ENCODE data around the gene TMC1.
A peak's percentile ranks its signal among the peaks of the same experiment; 100 is the strongest.
"Not testable (repeated sequence)": the region's sequence is repeated elsewhere in the genome, so short reads cannot be mapped to it uniquely, and the experiment has no call there.

Gene TMC1

GRCh38 chr9:72521416-72521815, at the start of gene TMC1:
TSS of gene TMC1 (plus strand) at chr9:72521608. CDS start at chr9:72648649, 127,041 bp downstream.
- not testable (repeated sequence) for H3K4me2 ChIP-seq (ENCODE audit: low read length); H3K27ac ChIP-seq (ENCODE audit: low read length); H3K9me3 ChIP-seq (ENCODE audit: insufficient read depth, low read length); H3K4me3 ChIP-seq (ENCODE audit: low read length); H3K27me3 ChIP-seq (ENCODE audit: low read depth, low read length); H3K79me2 ChIP-seq (ENCODE audit: low read length); H2AFZ ChIP-seq (ENCODE audit: low read depth, low read length); H4K20me1 ChIP-seq (ENCODE audit: insufficient read depth, low read length); H3K36me3 ChIP-seq (replicated peaks; ENCODE audit: low read depth, low read length); H3K9ac ChIP-seq (ENCODE audit: low read length)
- peaks cover 10% of the 10 kb centered on the region for H3K4me1 ChIP-seq (ENCODE audit: low read length)

DNA sequence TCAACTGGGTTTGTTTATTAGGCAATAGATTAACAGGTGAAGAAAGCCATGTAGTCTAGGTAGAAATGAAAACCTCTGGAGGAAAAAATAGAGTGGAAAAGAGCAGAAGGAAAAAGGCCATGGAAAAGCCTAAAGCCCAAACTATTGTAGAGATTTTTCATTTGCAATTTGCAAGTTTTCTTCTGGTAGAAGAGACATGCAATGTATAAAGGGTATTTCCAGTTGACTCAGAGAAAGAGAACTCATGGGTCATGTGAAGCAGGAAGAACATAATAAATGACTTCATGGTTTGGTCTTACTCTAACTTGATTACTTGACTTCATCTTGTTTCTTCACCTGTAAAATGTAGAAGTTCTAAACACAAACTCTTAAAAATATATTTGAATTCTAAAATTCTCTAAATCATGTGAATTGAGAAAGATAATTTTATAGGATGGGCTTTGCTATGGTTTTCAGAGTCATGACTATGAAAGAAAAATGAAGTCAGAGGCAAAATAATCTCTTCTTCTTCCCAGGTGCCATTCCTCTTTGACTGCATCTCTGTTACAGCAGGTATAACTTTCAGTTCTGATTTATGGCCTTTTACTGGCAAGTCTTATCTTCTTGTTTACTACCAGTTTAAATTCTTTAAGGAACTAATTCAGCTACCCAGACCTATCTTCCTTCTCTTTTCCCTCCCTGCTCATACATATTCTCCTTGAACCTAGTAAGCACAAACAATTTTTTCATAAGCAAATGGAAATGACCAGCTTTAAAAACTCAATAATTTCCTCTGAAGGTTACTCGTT, 47.7 kb upstream of the TMC1 start:
- Histone ChIP-seq H3K9me3 (ENCODE audit: insufficient read depth, low read length) (no peaks in the 10 kb centered on the region), H2AFZ (ENCODE audit: low read depth, low read length) (peak overlapping the region; percentile 71), H3K27ac (ENCODE audit: low read length) (peak overlapping the region; percentile 96), H3K4me2 (ENCODE audit: low read length) (peak overlapping the region; percentile 57), H3K79me2 (ENCODE audit: low read length) (no peaks in the 10 kb centered on the region), H3K9ac (ENCODE audit: low read length) (peak overlapping the region; percentile 54), H3K27me3 (ENCODE audit: low read depth, low read length) (no peaks in the 10 kb centered on the region), H3K4me1 (ENCODE audit: low read length) (peaks cover 37% of the 10 kb centered on the region), H3K36me3 (replicated peaks; ENCODE audit: low read depth, low read length) (no peaks in the 10 kb centered on the region), H4K20me1 (ENCODE audit: insufficient read depth, low read length) (no peaks in the 10 kb centered on the region), H3K4me3 (ENCODE audit: low read length) (peak overlapping the region; percentile 19)
- TF ChIP-seq EZH2phosphoT487 (IDR thresholded peaks at IDR 0.05; ENCODE audit: low read depth) = no peak
- TF ChIP-seq, protein P1, sequence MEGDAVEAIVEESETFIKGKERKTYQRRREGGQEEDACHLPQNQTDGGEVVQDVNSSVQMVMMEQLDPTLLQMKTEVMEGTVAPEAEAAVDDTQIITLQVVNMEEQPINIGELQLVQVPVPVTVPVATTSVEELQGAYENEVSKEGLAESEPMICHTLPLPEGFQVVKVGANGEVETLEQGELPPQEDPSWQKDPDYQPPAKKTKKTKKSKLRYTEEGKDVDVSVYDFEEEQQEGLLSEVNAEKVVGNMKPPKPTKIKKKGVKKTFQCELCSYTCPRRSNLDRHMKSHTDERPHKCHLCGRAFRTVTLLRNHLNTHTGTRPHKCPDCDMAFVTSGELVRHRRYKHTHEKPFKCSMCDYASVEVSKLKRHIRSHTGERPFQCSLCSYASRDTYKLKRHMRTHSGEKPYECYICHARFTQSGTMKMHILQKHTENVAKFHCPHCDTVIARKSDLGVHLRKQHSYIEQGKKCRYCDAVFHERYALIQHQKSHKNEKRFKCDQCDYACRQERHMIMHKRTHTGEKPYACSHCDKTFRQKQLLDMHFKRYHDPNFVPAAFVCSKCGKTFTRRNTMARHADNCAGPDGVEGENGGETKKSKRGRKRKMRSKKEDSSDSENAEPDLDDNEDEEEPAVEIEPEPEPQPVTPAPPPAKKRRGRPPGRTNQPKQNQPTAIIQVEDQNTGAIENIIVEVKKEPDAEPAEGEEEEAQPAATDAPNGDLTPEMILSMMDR (IDR thresholded peaks at IDR 0.05; ENCODE audit: low read depth, low read length) = no peak

- H2AFZ ChIP-seq (ENCODE audit: low read depth, low read length) = peak overlapping the region; percentile 71; the same call in 1 of the 2 replicates
- H3K9me3 ChIP-seq (ENCODE audit: insufficient read depth, low read length) = no peaks in the 10 kb centered on the region
- peak overlapping the region; percentile 96 for H3K27ac ChIP-seq (ENCODE audit: low read length)
- H3K79me2 ChIP-seq (ENCODE audit: low read length) = no peaks in the 10 kb centered on the region
- H3K27me3 ChIP-seq (ENCODE audit: low read depth, low read length) = no peaks in the 10 kb centered on the region
- H3K4me1 ChIP-seq (ENCODE audit: low read length) = peaks cover 37% of the 10 kb centered on the region
- 0 out of 2 replicates have a peak overlapping the region, but pooled peaks have one; percentile 54 for H3K9ac ChIP-seq (ENCODE audit: low read length)
- no peaks in the 10 kb centered on the region for H3K36me3 ChIP-seq (replicated peaks; ENCODE audit: low read depth, low read length)
- TF ChIP-seq, protein P1 (IDR thresholded peaks at IDR 0.05; ENCODE audit: low read depth, low read length) = no peak
- TF ChIP-seq EZH2phosphoT487 (IDR thresholded peaks at IDR 0.05; ENCODE audit: low read depth) = no peak
- H4K20me1 ChIP-seq (ENCODE audit: insufficient read depth, low read length) = no peaks in the 10 kb centered on the region
- peak overlapping the region; percentile 57 for H3K4me2 ChIP-seq (ENCODE audit: low read length)
- H3K4me3 ChIP-seq (ENCODE audit: low read length) = 0 out of 2 replicates have a peak overlapping the region, but pooled peaks have one; percentile 19
Observed at GRCh38 chr9:72474676-72475075, 46.7 kb upstream of the TMC1 start.

DNA sequence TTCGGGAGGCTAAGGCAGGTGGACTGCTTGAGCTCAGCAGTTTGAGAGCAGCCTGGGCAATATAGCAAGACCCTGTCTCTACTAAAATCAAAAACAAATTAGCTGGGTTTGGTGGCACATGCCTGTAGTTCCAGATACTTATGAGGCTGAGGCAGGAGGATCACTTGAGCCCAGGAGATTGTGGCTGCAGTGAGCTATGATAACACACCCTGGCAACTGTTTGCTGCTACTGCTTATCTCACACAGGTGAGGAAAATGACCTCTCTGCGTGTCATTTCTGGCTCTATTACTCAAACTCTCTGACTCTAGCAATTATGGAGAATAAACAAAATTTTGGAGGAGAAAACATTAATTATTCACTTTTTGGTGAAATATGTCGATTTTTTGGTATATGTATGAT, 45.3 kb upstream of the TMC1 start:
- Histone ChIP-seq H3K36me3 (replicated peaks; ENCODE audit: low read depth, low read length) (no peaks in the 10 kb centered on the region), H3K9ac (ENCODE audit: low read length) (no peak overlapping the region), H3K4me3 (ENCODE audit: low read length) (no peak overlapping the region), H2AFZ (ENCODE audit: low read depth, low read length) (no peak overlapping the region), H4K20me1 (ENCODE audit: insufficient read depth, low read length) (no peaks in the 10 kb centered on the region), H3K27ac (ENCODE audit: low read length) (no peak overlapping the region), H3K4me2 (ENCODE audit: low read length) (no peak overlapping the region), H3K27me3 (ENCODE audit: low read depth, low read length) (no peaks in the 10 kb centered on the region), H3K4me1 (ENCODE audit: low read length) (peaks cover 37% of the 10 kb centered on the region), H3K9me3 (ENCODE audit: insufficient read depth, low read length) (no peaks in the 10 kb centered on the region), H3K79me2 (ENCODE audit: low read length) (no peaks in the 10 kb centered on the region)
- TF ChIP-seq, protein P1 (IDR thresholded peaks at IDR 0.05; ENCODE audit: low read depth, low read length) = no peak
- no peak for TF ChIP-seq EZH2phosphoT487 (IDR thresholded peaks at IDR 0.05; ENCODE audit: low read depth)

All from OCI-LY3 (cell line).